Measurements from ENCODE around the gene DAND5.

DNA sequence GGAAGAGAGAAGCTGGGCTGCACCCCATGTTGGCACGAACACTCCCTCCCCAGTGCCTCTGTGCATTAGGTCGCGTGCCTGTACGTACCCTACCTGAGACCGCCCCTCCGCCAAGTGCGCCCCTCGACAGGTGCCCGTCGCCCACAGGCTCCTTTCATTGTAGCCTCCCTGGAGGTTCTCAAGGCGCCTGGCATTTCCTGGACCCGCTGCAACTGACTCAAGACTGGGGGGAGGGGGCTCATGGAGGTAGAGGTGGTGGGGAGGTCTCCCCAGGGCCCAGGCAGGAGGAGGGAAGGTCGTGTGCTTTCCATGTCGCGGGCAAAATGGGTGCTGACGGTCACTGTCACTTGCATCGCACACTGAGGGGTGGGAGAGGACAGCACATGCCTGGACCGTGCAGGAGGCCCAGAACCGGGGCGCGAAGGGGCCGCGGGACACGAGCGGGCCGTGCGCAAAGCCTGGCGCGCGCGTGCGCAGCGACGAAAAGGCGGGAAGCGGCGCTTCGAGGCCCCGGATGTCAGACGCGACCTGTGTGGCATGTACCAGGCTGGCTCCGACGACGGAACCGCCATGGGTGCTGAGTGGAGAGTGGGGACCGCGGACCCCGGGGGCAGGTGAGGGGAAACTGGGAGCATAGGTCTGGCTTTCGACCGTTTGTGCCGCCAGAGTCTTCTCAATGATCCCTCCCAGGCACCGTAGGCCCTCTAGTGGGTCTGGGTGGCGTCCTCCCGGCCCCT is 42.4 kb downstream of the DAND5 start:
- TF ChIP-seq PAX8 (CRISPR knock-in tag; IDR thresholded peaks at IDR 0.05; ENCODE audit: borderline replicate concordance) (no peak), KMT2B (CRISPR knock-in tag; IDR thresholded peaks at IDR 0.05) (no peak), ELF3 (CRISPR knock-in tag; IDR thresholded peaks at IDR 0.05) (no peak), POLR2A (IDR thresholded peaks at IDR 0.05; ENCODE audit: insufficient read depth in 1 of 2, low read depth in 2 of 2, low read length in 2 of 2) (no peak), STAT5B (CRISPR knock-in tag; IDR thresholded peaks at IDR 0.05) (no peak)
- TF ChIP-seq, protein P1, sequence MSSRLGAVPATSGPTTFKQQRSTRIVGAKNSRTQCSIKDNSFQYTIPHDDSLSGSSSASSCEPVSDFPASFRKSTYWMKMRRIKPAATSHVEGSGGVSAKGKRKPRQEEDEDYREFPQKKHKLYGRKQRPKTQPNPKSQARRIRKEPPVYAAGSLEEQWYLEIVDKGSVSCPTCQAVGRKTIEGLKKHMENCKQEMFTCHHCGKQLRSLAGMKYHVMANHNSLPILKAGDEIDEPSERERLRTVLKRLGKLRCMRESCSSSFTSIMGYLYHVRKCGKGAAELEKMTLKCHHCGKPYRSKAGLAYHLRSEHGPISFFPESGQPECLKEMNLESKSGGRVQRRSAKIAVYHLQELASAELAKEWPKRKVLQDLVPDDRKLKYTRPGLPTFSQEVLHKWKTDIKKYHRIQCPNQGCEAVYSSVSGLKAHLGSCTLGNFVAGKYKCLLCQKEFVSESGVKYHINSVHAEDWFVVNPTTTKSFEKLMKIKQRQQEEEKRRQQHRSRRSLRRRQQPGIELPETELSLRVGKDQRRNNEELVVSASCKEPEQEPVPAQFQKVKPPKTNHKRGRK (CRISPR knock-in tag; IDR thresholded peaks at IDR 0.05), result no peak
- TF ChIP-seq, protein P2, sequence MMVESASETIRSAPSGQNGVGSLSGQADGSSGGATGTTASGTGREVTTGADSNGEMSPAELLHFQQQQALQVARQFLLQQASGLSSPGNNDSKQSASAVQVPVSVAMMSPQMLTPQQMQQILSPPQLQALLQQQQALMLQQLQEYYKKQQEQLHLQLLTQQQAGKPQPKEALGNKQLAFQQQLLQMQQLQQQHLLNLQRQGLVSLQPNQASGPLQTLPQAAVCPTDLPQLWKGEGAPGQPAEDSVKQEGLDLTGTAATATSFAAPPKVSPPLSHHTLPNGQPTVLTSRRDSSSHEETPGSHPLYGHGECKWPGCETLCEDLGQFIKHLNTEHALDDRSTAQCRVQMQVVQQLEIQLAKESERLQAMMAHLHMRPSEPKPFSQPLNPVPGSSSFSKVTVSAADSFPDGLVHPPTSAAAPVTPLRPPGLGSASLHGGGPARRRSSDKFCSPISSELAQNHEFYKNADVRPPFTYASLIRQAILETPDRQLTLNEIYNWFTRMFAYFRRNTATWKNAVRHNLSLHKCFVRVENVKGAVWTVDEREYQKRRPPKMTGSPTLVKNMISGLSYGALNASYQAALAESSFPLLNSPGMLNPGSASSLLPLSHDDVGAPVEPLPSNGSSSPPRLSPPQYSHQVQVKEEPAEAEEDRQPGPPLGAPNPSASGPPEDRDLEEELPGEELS (CRISPR knock-in tag; IDR thresholded peaks at IDR 0.05), result no peak
- TF ChIP-seq, protein P3, sequence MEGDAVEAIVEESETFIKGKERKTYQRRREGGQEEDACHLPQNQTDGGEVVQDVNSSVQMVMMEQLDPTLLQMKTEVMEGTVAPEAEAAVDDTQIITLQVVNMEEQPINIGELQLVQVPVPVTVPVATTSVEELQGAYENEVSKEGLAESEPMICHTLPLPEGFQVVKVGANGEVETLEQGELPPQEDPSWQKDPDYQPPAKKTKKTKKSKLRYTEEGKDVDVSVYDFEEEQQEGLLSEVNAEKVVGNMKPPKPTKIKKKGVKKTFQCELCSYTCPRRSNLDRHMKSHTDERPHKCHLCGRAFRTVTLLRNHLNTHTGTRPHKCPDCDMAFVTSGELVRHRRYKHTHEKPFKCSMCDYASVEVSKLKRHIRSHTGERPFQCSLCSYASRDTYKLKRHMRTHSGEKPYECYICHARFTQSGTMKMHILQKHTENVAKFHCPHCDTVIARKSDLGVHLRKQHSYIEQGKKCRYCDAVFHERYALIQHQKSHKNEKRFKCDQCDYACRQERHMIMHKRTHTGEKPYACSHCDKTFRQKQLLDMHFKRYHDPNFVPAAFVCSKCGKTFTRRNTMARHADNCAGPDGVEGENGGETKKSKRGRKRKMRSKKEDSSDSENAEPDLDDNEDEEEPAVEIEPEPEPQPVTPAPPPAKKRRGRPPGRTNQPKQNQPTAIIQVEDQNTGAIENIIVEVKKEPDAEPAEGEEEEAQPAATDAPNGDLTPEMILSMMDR (CRISPR knock-in tag; IDR thresholded peaks at IDR 0.05), result no peak

All from HepG2 (cell line).